ENCODE measurements around the gene GADD45GIP1.
A peak's percentile ranks its signal among the peaks of the same experiment; 100 is the strongest.
"Not testable (repeated sequence)": the region's sequence is repeated elsewhere in the genome, so short reads cannot be mapped to it uniquely, and the experiment has no call there.

Gene GADD45GIP1

DNA sequence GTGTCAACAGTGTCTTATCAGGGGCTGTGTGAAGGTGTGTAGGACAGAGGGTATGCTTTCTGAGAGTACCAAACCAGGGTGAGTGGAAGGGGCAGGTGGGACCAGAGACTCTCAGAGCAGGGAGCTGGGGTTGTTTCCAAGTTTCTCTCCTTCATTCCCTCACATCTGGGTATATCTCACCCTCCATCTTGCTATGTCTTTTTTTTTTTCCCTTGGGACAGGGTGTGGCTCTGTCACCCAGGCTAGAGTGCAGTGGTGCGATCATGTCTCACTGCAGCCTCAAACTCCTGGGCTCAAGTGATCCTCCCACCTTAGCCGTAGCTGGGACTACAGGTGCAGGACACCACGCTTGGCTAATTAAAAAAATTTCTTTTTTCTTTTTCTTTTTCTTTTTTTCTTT is 23.0 kb upstream of the GADD45GIP1 start:
- ATAC-seq = no peak
- Mint-ChIP-seq H3K27me3 (peaks cover 22% of the 10 kb centered on the region), H3K27ac (no peak overlapping the region), H3K4me1 (peaks cover 15% of the 10 kb centered on the region), H3K4me3 (no peak overlapping the region), H3K36me3 (no peaks in the 10 kb centered on the region), H3K9me3 (no peaks in the 10 kb centered on the region)

GRCh38 chr19:12976109-12976508 is 19.1 kb upstream of the GADD45GIP1 start:
- not testable (repeated sequence) for ATAC-seq, H3K36me3 Mint-ChIP-seq, H3K27ac Mint-ChIP-seq, H3K4me3 Mint-ChIP-seq, H3K9me3 Mint-ChIP-seq
- peaks cover 15% of the 10 kb centered on the region for H3K4me1 Mint-ChIP-seq
- peaks cover 42% of the 10 kb centered on the region for H3K27me3 Mint-ChIP-seq

GRCh38 chr19:12975221-12975741 is 18.3 kb upstream of the GADD45GIP1 start:
- Mint-ChIP-seq H3K9me3 (no peaks in the 10 kb centered on the region), H3K4me3 (no peak overlapping the region), H3K27me3 (peaks cover 42% of the 10 kb centered on the region), H3K36me3 (no peaks in the 10 kb centered on the region), H3K27ac (no peak overlapping the region), H3K4me1 (peaks cover 13% of the 10 kb centered on the region)
- ATAC-seq = no peak

GRCh38 chr19:12974301-12975220 is 17.5 kb upstream of the GADD45GIP1 start:
- Mint-ChIP-seq H3K9me3 (no peaks in the 10 kb centered on the region), H3K27me3 (peaks cover 42% of the 10 kb centered on the region), H3K36me3 (no peaks in the 10 kb centered on the region), H3K27ac (no peak overlapping the region), H3K4me1 (peaks cover 8% of the 10 kb centered on the region), H3K4me3 (no peak overlapping the region)
- ATAC-seq = no peak

DNA sequence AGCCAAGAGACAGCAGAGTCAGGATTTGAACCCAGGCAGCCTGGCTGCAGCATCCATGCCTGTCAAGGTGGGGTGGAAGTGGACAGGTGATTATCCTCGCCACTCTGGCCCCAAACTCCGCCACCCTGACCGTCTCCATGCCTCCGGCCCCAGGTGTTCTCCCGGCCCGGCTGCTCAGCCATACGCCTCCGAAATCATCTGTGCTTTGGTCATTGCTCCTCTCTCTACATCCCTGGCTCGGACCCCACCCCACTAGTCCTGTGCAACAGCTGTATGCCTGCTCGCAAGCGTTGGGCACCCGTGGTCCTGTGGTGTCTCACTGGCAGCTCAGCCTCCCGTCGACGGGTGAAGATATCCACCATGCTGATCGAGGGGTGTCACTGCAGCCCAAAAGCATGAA is 16.2 kb upstream of the GADD45GIP1 start:
- Mint-ChIP-seq H3K4me1 (peaks cover 8% of the 10 kb centered on the region), H3K27ac (no peak overlapping the region), H3K9me3 (no peaks in the 10 kb centered on the region), H3K27me3 (peaks cover 41% of the 10 kb centered on the region), H3K36me3 (no peaks in the 10 kb centered on the region), H3K4me3 (no peak overlapping the region)
- no peak for ATAC-seq

GRCh38 chr19:12970070-12970820 is 13.2 kb upstream of the GADD45GIP1 start:
- H3K4me1 Mint-ChIP-seq = peaks cover 7% of the 10 kb centered on the region
- H3K4me3 Mint-ChIP-seq = no peak overlapping the region
- no peak overlapping the region for H3K27ac Mint-ChIP-seq
- H3K36me3 Mint-ChIP-seq = no peaks in the 10 kb centered on the region
- no peak for ATAC-seq
- H3K9me3 Mint-ChIP-seq = no peaks in the 10 kb centered on the region
- peaks cover 22% of the 10 kb centered on the region for H3K27me3 Mint-ChIP-seq

DNA sequence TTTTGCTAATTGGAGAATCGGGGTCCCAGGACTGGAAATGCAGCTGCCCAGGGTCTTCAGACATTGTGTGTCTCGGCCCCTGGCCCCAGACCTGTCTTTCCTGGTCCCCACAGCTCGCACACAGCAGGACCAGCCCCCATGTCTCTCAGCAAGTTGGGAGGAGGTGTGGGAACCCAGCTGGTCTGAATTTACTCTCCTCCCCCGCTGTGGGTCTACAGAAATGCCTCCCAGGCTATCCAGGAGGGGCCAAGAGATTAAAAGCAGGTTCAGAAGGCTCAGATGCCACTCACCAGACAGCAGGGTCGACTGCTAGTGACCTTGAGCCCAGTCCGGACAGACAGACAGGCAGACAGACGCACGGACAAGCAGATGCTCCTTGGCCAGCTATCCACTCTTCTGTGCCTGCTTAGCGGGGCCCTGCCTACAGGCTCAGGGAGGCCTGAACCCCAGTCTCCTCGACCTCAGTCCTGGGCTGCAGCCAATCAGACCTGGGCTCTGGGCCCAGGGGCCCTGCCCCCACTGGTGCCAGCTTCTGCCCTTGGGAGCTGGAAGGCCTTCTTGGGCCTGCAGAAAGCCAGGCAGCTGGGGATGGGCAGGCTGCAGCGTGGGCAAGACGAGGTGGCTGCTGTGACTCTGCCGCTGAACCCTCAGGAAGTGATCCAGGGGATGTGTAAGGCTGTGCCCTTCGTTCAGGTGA is 12.4 kb upstream of the GADD45GIP1 start, which contains the start of gene DAND5:
DAND5 (plus strand) TSS at position 285 of the 697 bp plus-strand sequence; CDS start at position 370, 85 bp downstream.
- H3K9me3 Mint-ChIP-seq = no peaks in the 10 kb centered on the region
- no peak for ATAC-seq
- peaks cover 15% of the 10 kb centered on the region for H3K27me3 Mint-ChIP-seq
- H3K27ac Mint-ChIP-seq = no peak within 1 kb of the TSS
- peaks cover 13% of the 10 kb centered on the region for H3K4me1 Mint-ChIP-seq
- no peaks in the 10 kb centered on the region for H3K36me3 Mint-ChIP-seq
- no peak within 1 kb of the TSS for H3K4me3 Mint-ChIP-seq

GRCh38 chr19:12967907-12968306 is 10.9 kb upstream of the GADD45GIP1 start:
- Mint-ChIP-seq H3K4me1 (peaks cover 13% of the 10 kb centered on the region), H3K4me3 (no peak overlapping the region), H3K27me3 (peaks cover 9% of the 10 kb centered on the region), H3K27ac (no peak overlapping the region), H3K36me3 (no peaks in the 10 kb centered on the region), H3K9me3 (no peaks in the 10 kb centered on the region)
- ATAC-seq = no peak

DNA sequence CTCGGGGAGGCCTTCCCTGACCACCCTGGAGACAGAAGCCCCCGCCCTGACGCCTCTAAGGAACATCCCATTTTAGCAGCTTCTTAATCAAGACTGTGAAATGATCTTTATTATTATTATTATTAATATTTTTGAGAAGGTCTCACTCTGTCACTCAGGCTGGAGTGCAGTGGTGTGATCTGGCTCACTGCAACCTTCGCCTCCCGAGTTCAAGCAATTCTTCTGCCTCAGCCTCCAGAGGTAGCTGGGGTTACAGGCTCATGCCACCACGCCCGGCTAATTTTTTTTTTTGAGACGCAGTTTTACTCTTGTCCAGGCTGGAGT is 8.8 kb upstream of the GADD45GIP1 start:
- ATAC-seq = no peak
- H3K9me3 Mint-ChIP-seq = no peaks in the 10 kb centered on the region
- H3K27me3 Mint-ChIP-seq = peaks cover 19% of the 10 kb centered on the region
- peak overlapping the region; percentile 2 for H3K27ac Mint-ChIP-seq
- peaks cover 13% of the 10 kb centered on the region for H3K4me1 Mint-ChIP-seq
- H3K4me3 Mint-ChIP-seq = peak overlapping the region; percentile 78
- H3K36me3 Mint-ChIP-seq = no peaks in the 10 kb centered on the region

DNA sequence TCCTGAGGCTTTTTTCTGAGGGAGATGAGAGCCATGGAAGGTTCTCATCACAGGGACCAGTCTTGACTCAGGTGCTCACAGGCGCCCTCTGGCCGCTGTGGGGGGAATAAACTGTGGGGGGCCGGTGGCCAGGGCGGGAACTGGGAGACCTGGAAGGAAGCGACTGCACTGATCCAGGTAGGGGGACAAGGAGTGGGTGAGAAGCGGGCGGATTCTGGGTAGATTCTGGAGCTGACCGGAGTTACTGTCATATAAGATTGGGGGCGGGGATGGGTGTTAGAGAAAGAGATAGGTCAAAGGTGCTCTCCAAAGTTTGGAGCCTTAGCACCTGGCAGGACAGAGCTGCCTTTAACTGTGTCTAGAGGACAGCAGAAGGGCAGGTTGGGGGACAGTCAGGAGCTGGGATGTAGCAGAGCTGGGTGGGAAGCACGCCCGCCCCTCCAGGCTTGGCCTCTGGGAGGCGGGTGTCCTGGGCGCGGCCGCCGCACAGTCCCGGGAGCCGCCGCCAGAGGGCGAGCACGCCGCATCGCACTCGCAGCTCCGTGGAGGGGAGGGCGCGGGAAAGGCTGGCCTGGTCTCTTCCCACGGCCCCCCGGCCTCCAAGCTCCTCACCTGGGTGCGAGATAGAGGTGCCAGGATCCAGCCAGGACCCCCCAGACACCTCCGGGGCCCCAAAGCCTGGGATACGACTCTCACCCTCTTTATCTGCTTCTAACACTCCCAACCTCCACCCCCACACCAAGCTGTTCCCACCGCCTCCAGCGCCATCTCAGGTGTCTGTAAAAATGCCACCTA is 8.2 kb upstream of the GADD45GIP1 start:
- peaks cover 13% of the 10 kb centered on the region for H3K4me1 Mint-ChIP-seq
- ATAC-seq = peak; percentile 98
- H3K4me3 Mint-ChIP-seq = peak overlapping the region; percentile 80
- H3K9me3 Mint-ChIP-seq = peaks cover under 1% of the 10 kb centered on the region
- peak overlapping the region; percentile 2 for H3K27ac Mint-ChIP-seq
- H3K36me3 Mint-ChIP-seq = no peaks in the 10 kb centered on the region
- H3K27me3 Mint-ChIP-seq = peaks cover 19% of the 10 kb centered on the region

GRCh38 chr19:12959481-12959880 is 2.5 kb upstream of the GADD45GIP1 start:
- peaks cover 19% of the 10 kb centered on the region for H3K27me3 Mint-ChIP-seq
- ATAC-seq = no peak
- no peak overlapping the region for H3K27ac Mint-ChIP-seq

DNA sequence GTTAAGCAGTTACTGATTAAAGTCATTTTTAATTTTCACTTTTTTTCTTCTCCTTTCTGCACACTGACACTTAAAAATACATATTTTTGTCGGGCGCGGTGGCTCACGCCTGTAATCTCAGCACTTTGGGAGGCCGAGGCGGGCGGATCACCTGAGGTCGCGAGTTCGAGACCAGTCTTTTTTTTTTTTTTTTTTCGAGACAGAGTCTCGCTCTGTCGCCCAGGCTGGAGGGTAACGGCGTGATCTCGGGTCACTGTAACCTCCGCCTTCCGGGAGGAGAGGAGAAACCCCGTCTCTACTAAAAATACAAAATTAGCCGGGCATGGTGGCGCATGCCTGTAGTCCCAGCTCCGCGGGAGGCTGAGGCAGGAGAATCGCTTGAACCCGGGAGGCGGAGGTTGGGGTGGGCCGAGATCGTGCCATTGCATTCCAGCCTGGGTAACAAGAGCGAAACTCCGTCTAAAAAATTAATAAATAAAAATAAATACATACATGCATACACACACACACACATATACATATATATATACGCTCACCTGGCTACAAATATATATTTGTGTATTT is 448 bp upstream of the GADD45GIP1 start:
- H3K36me3 Mint-ChIP-seq = peaks cover 24% of the 10 kb centered on the region
- peak overlapping the region; percentile 95 for H3K4me3 Mint-ChIP-seq
- H3K27ac Mint-ChIP-seq = peak overlapping the region; percentile 98
- peak; percentile 49 for ATAC-seq
- not testable (repeated sequence) for H3K27me3 Mint-ChIP-seq, H3K9me3 Mint-ChIP-seq
- peaks cover 41% of the 10 kb centered on the region for H3K4me1 Mint-ChIP-seq

More at GRCh38 chr19:12959481-12959880, 2.5 kb upstream of the GADD45GIP1 start:
- H3K9me3 Mint-ChIP-seq = peaks cover 2% of the 10 kb centered on the region
- peaks cover 5% of the 10 kb centered on the region for H3K36me3 Mint-ChIP-seq
- no peak overlapping the region for H3K4me3 Mint-ChIP-seq
- peaks cover 20% of the 10 kb centered on the region for H3K4me1 Mint-ChIP-seq

GRCh38 chr19:12955996-12956395 is 1.0 kb downstream of the GADD45GIP1 start:
- Mint-ChIP-seq H3K9me3 (peaks cover 2% of the 10 kb centered on the region), H3K4me1 (peaks cover 43% of the 10 kb centered on the region), H3K27me3 (no peaks in the 10 kb centered on the region), H3K36me3 (peaks cover 36% of the 10 kb centered on the region), H3K4me3 (peak overlapping the region; percentile 95), H3K27ac (peak overlapping the region; percentile 98)
- no peak for ATAC-seq

DNA sequence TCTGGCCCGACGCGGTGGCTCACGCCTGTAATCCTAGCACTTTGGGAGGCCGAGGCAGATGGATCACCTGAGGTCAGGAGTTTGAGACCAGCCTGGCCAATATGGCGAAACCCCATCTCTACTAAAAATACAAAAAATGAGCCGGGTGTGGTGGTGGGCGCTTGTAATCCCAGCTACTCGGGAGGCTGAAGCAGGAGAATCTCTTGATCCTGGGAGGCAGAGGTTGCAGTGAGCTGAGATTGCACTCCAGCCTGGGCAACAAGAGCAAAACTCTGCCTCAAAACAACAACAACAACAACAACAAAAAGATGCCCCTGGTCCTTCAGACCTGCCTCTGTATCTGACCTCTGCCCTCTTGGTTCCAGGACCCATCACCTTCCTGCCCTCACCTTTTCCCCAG is 1.4 kb downstream of the GADD45GIP1 start:
- Mint-ChIP-seq H3K36me3 (peaks cover 39% of the 10 kb centered on the region), H3K4me3 (peak overlapping the region; percentile 95), H3K4me1 (peaks cover 43% of the 10 kb centered on the region), H3K27ac (peak overlapping the region; percentile 98)
- not testable (repeated sequence) for H3K27me3 Mint-ChIP-seq, ATAC-seq, H3K9me3 Mint-ChIP-seq

All from stimulated activated memory B cell treated with anti-CD40 and anti-IgM and Interleukin-4, amounts not matched to agents 10 μg/mL and 1 μg/mL and 100 μg/mL, for 72 hours (primary cell).